Heart right ventricle (tissue), 16 donors: ENCODE measurements around the gene CAPN13. TPM values are rescaled to one million over a fixed set of nuclear protein-coding genes. Genes with fewer than 3 reads are reported as not detected.
A peak's percentile ranks its signal among the peaks of the same experiment; 100 is the strongest.

Experiments
- ATAC-seq, 8 donors: fragments of 200-7000 bp; cut with Tn5 transposase; one replicate each; pipeline ENCODE4 v1.9.1; 2020; ENCODE audit warnings: mild to moderate bottlenecking in 8 of 8, moderate library complexity in 8 of 8, moderate number of reproducible peaks in 1 of 8
- DNase-seq, 2 donors: peaks; one replicate each; pipeline ENCODE4 v3.0.0-alpha.2; 2020
- H3K27ac ChIP-seq, 10 donors: fragments of 200-600 bp; sonication (generic) in 2 of 10; one replicate each; pipeline versions ENCODE4 v1.5.0 to v1.8.0; 2020 to 2022; ENCODE audit warnings: mild to moderate bottlenecking in 3 of 10
- H3K27me3 ChIP-seq, 7 donors: fragments of 200-600 bp; one replicate each; pipeline ENCODE4 v1.8.0; 2021 to 2022; ENCODE audit warnings: mild to moderate bottlenecking in 2 of 7
- H3K36me3 ChIP-seq, 9 donors: fragments of 200-600 bp; sonication (generic) in 1 of 9; one replicate each; pipeline versions ENCODE4 v1.5.0 to v1.8.0; 2020 to 2022; ENCODE audit warnings: mild to moderate bottlenecking in 2 of 9
- H3K4me1 ChIP-seq, 9 donors: fragments of 200-600 bp; sonication (generic) in 1 of 9; one replicate each; pipeline versions ENCODE4 v1.5.0 to v1.8.0; 2020 to 2022; ENCODE audit warnings: mild to moderate bottlenecking in 4 of 9
- H3K4me3 ChIP-seq, 10 donors: fragments of 200-600 bp; sonication (generic) in 2 of 10; one replicate each; pipeline versions ENCODE4 v1.5.0 to v1.8.0; 2020 to 2022; ENCODE audit warnings: mild to moderate bottlenecking in 7 of 10, moderate library complexity in 2 of 10
- H3K9me3 ChIP-seq, 11 donors: fragments of 200-600 bp in 10 of 11; sonication (generic) in 2 of 11; one replicate each; pipeline versions ENCODE4 v1.5.0 to v1.8.0; 2013 to 2022; ENCODE audit warnings: mild to moderate bottlenecking in 2 of 11, control low read depth in 1 of 11, moderate library complexity in 1 of 11
- WGBS, 2 donors: extraction: QIAGEN DNeasy Blood & Tissue Kit; methylation state at CpG; one replicate each; pipeline ENCODE4 v1.1.7; 2013; ENCODE audit warnings: inconsistent platforms in 1 of 2; 5-methylcytosine and 5-hydroxymethylcytosine counted together
- intact Hi-C, 10 donors: fragments of 100-400 bp; cut with DNase I; formaldehyde crosslinking; loops; one replicate each; pipeline versions ENCODE4 v1.11.1 to v1.14.2; 2022
- polyA plus RNA-seq, 2 donors: library from polyadenylated mRNA; stranded (reverse); fragments of 200-250 nt; gene quantifications; one replicate each; pipeline ENCODE4 v1.2.3, GENCODE V29; 2013
- total RNA-seq, 10 donors: library from RNA; stranded (reverse); fragmentation: NEBNext Ultra II Directional in 3 of 10; extraction: Animal tissue kit (Norgen Biotek cat#: 25700) in 3 of 10; gene quantifications; one replicate each; pipeline versions ENCODE4 v1.2.1 to v1.2.4, GENCODE V29; 2021 to 2023
- TF ChIP-seq, protein P1 (sequence below), 9 donors: fragments of 200-600 bp; sonication (generic) in 2 of 9; IDR thresholded peaks; one replicate each; pipeline versions ENCODE4 v1.5.0 to v1.8.0; 2021 to 2022; ENCODE audit warnings: antibody characterized with exemption in 9 of 9, mild to moderate bottlenecking in 5 of 9, moderate library complexity in 1 of 9
- donor health status: Arrhythmogenic right ventricular cardiomyopathy.
- donor health status: ischemic (EF 13 %, LVEDD 7.1; RV severe dilation, severe dysfunction).
- donor health status: healthy with polysubstance abuse.
- donor health status: DM: no; HTN: yes; CAD: no.
- donor health status: DM: no; HTN: no; CAD: no.
- donor health status: ischemic (EF 25% LVEDD 6.9; RV normal size, moderate dysfunction).
- donor health status: ischemic (EF 25% LVEDD 5.7; RV mildly dilated, moderate dysfunction).
- donor health status: healthy.
- donor health status: DM: yes; HTN: yes; CAD: no.
- donor health status: Ischemic cardiomyopathy.
- donor health status: ischemic (EF 35%, LVEDD 5.7; RV mildly dilated, moderate dysfunction).
- donor health status: nonischemic (EF 11% LVEDD 7.7; RV severe dilation, severe dysfunction).
- donor health status: DM: yes; HTN: yes; CAD: no.
- donor health status: PGD.
- donor health status: ischemic (EF 29% LVEDD 5.4; RV normal size, mild dysfunction).
- donor health status: nonischemic (EF 23%, LVEDD 6.1; RV moderate dilation, normal function).

Gene CAPN13
- total and polyA plus RNA-seq, 12 donors = 0.09 TPM; not detected in 11

DNA sequence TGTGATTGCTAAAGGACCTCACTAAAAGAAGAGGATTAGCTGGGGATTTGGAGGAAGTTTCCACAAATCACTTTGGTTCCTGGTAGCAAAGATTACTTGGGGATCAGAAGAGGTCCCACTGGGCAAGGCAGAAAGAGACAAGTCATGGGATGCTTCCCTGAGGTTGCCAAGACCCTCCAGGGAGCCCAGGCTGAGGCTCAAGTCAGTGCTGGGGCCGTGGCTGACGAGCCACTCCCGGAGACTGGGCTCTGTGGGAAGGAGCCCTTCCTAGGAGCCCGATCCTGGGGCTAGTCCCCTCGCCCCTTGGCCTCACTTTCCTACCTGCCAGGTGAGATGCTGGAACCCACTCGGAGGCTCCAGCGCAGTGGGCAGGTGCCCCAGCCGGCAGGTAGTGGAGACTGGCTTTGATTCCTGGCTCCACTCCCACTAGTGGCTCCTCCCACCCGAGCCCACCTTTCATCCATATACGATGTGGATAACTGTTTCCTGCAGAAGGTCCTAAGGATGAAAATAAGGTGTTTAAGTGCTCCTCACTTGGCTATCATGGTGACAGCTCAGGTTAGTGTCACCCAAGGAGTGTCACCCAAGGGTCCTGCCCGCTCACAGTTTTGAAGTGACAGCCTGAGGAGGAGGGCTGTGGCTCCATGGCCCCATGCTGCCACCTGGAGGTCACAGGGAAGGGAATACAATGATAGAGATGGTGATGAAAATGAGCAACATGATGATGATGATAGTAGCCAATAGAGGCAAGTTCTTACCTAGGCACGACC, 100.5 kb downstream of the CAPN13 start:
- peaks cover 0 to 22% (median 13%) of the 10 kb centered on the region in 11 donors for H3K9me3 ChIP-seq
- H3K27me3 ChIP-seq = no peaks in the 10 kb centered on the region
- no peak overlapping the region for H3K4me3 ChIP-seq
- no peaks in the 10 kb centered on the region for H3K36me3 ChIP-seq
- ATAC-seq (peak; percentile 69 to 81 (median 76)), DNase-seq (peak; percentile 78 to 81)
- intact Hi-C loops = loop anchor here in 9 of 10 donors (1.0 to 10.0 kb wide), 13 partner anchors 142 to 542 kb away; no protein-coding TSS in a partner anchor
- peaks cover 4 to 46% (median 15%) of the 10 kb centered on the region in 9 donors for H3K4me1 ChIP-seq
- TF ChIP-seq, protein P1, sequence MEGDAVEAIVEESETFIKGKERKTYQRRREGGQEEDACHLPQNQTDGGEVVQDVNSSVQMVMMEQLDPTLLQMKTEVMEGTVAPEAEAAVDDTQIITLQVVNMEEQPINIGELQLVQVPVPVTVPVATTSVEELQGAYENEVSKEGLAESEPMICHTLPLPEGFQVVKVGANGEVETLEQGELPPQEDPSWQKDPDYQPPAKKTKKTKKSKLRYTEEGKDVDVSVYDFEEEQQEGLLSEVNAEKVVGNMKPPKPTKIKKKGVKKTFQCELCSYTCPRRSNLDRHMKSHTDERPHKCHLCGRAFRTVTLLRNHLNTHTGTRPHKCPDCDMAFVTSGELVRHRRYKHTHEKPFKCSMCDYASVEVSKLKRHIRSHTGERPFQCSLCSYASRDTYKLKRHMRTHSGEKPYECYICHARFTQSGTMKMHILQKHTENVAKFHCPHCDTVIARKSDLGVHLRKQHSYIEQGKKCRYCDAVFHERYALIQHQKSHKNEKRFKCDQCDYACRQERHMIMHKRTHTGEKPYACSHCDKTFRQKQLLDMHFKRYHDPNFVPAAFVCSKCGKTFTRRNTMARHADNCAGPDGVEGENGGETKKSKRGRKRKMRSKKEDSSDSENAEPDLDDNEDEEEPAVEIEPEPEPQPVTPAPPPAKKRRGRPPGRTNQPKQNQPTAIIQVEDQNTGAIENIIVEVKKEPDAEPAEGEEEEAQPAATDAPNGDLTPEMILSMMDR (IDR thresholded peaks at IDR 0.05) = peak; percentile 84 to 95 (median 91)
- H3K27ac ChIP-seq = peak overlapping the region in 2 of 10 donors; percentile 23 to 45
- WGBS, 2 donors = 46 to 56% methylated on average over 12 of the region's 12 CpGs

DNA sequence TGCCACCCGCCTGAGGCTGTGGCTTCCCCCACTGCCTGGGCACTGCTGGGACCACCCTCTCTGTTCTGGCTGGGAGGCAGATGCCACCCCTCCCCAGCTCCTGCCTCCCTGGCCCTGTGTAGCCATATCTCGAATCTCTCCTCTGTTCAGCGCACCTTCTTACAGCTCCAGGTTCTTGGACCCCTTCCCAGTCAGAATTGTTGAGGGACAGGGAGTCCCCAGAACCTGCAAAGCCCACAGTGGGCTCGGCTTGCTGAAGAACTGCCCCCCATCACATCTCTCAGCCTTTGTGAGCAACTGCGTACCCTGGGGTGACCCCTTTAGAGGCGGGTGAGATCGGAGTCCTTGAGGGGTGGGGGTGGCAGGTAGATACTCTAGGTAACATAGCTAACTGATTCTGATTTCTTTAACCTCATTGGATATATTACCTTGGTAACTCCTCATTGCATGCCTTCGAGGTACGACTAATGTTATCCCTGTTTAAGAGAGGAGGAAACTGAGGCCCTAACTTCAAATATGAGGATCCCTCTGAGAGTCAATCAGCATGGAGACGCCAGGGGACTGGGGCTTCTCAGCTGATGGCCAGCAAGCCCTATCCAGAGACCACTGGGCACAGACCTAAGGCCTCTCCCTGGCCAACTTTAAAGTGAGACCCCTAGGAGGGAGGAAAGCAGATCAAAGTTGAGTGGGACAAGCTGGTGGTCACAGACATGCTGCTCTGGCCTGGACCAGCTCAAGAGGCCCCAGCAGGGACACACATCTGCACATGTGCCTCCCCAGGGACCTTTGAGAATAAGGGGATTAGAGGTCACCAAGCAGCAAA, 101.3 kb downstream of the CAPN13 start:
- ATAC-seq (peak in 2 of 8 donors; percentile 13 to 22), DNase-seq (no peak)
- no peaks in the 10 kb centered on the region for H3K36me3 ChIP-seq
- WGBS, 2 donors = 95 to 97% methylated on average over 10 of the region's 10 CpGs
- peaks cover 4 to 46% (median 15%) of the 10 kb centered on the region in 9 donors for H3K4me1 ChIP-seq
- TF ChIP-seq, protein P1 (IDR thresholded peaks at IDR 0.05) = no peak
- intact Hi-C loops = loop anchor here (2.0 to 10.0 kb wide), 13 partner anchors 141 to 541 kb away; no protein-coding TSS in a partner anchor
- no peaks in the 10 kb centered on the region for H3K27me3 ChIP-seq
- no peak overlapping the region for H3K4me3 ChIP-seq
- peaks cover 0 to 30% (median 20%) of the 10 kb centered on the region in 11 donors for H3K9me3 ChIP-seq
- peak overlapping the region in 6 of 10 donors; percentile 20 to 46 (median 41) for H3K27ac ChIP-seq

DNA sequence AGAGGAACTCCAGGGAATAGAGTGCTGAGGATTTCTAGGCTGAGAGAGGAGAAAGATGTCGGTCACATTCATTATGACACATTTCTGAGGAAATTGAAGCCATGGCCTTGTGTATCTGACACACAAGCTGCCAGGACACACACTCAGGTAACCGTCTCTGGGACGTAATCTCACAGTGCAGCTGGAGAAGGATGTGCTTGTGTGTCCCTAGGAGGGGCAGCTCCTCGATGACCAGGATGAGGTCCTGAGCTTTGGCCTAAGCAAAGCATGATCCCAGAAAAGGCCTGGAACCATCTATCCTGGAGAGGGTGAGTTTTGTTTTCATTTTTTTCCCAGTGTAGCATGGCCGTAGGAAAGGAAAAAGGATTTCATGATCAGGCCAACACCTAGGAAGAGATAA, 102.2 kb downstream of the CAPN13 start:
- no peak for DNase-seq
- intact Hi-C loops = loop anchor here in 9 of 10 donors (2.0 to 10.0 kb wide), 11 partner anchors 140 to 538 kb away; no protein-coding TSS in a partner anchor
- H3K4me3 ChIP-seq = no peak overlapping the region
- ATAC-seq = no peak
- 46 to 53% methylated on average over 5 of the region's 5 CpGs for WGBS, 2 donors
- H3K36me3 ChIP-seq = no peaks in the 10 kb centered on the region
- peaks cover 0 to 34% (median 22%) of the 10 kb centered on the region in 11 donors for H3K9me3 ChIP-seq
- H3K4me1 ChIP-seq = peaks cover 4 to 46% (median 15%) of the 10 kb centered on the region in 9 donors
- H3K27ac ChIP-seq = peak overlapping the region in 8 of 10 donors; percentile 0 to 46 (median 36)
- H3K27me3 ChIP-seq = no peaks in the 10 kb centered on the region
- TF ChIP-seq, protein P1 (IDR thresholded peaks at IDR 0.05) = no peak
